GM18867 (cell line): ENCODE data around the gene CHST1.

Source experiments
- ATAC-seq: cut with Tn5 transposase; IDR thresholded peaks from one replicate; pipeline ENCODE4 v1.9.1; 2021; ENCODE audit warnings: mild to moderate bottlenecking, moderate library complexity; ENCODE audit not compliant: unreplicated experiment

Gene CHST1

DNA sequence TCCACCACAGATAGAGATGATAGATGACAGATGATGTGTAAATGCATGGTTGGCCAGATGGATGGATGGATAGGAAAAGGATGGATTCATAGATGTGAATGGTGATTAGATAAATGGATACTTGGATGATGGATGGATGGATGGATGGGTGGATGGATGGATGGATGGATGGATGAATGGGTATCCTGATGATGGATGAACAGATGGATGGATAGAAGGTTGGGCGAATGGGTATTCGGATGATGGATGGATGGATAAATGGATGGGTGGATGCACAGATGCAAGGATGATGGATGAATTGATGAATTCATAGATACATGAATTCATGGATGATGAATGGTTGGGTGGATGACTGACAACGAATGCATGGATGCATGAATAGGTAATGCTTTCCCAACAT is 56.1 kb downstream of the CHST1 start:
- no peak for ATAC-seq

DNA sequence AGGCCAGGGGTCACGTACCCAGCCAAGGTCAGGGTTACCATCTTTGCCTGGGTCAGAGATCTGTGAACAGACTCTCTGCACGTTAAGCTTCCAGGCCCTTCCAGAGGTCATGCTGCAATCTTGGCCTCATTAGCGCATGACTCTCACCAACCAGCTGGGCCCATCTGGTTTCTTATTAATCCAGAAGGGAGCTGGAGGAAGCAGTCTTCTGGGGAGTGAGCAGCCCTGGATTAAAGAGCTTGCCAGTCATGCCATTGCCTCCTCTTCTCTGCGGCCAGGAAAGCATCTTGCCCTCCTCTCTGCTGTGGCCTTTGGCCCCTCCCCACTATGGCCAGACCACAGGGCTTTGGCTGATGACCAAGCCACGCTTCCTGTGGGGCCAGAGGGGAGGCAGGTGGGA is 57.4 kb downstream of the CHST1 start:
- no peak for ATAC-seq

GRCh38 chr11:45606514-45607281 is 58.7 kb downstream of the CHST1 start:
- no peak for ATAC-seq

DNA sequence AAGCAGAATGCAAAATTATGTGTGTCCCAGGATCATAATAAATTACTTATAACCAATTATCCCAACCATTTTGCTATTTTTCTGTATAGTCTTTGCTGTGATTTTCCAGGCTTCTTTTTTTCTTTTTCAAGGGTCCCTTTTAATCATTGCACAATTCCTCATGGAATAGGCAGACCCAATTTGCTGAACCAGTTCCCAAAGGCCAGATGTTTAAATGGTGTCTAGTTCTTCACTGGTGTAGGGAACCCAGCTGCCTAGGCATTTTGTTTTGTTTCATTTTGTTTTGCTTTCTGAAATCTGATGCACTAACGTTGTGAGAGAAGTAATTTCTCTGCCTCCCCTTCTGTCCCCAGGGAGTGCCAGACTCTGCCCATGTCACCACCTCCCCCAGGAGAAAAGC is 60.4 kb downstream of the CHST1 start:
- no peak for ATAC-seq

DNA sequence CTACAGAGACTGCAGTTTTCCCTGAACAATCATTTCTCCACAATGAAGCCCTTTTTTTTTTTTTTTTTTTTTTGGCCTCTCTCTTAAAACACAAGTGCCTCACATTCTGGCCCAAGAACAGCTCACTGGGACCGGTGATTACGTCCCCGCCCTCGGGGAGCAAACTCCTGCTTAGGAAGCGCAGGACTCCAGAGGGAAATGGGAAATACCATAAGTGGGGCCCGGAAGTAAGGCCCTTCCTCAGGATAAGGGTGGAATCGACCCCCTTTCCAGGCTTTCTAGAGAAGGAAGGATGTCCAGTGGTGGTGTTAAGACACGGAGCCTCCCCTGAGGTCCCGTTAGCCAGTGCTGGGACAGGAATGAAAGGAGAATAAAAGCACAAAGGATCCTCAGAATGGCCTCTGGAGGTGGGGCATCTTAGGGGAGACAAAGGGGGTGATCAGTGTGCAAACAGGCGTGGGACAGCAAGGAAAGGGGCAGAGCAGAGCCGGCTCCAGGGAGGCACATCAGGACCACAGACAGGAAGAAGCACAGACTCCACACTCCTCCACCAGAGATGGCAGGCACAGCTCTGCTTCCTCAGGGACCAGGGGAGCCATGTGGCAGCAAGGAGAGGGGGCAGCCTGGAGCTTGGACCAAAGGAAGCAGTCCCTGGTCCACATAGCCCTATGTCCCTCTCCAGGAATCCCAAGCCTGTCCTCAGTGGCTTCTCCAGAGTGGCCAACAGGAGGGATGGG is 61.3 kb downstream of the CHST1 start:
- no peak for ATAC-seq

DNA sequence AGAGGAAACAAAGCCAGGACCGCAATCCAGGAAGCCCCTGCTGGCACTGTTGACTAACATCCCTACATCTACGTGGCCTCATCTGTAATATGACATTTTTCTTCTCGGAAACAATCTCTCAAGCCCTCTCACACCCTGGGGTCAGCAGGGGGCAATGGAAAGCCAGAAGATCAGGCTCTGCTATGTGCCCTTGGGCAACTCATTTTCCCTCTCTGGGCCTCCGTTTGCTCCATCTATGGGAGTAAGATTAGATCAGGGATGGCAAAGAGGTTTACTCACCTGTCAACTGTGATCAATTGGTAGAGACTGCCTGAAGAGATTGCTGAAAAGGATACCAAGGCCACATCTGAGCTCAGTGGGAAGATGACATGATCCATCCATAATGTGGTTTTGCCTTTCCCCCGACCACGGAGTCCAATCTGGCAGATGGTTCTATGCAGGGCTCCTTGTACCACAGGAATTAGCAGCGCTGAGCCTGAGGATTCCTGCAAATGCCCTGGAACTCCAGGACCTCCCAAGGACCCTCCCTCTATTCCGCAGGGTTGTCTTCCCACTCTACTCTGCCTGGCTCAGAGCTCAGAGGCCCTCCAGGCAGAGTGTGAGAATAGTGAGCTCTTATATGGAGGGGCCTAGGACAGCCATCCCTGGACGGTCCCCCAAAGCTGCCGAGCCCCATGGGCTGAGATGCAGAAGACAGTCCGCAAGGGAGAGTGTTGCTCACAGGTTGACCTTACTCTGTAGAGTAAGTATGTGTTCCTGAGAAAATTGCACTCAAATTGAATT is 66.1 kb downstream of the CHST1 start:
- ATAC-seq, result no peak
